HEK293 (cell line): ENCODE measurements around the gene MARK3.

Source experiments
- CTCF ChIA-PET: fragments of 350-600 bp; formaldehyde crosslinking; extraction: SDS; loops from one replicate; lab custom pipeline; 2021; ENCODE audit warnings: antibody characterized with exemption; lab: Yijun Ruan, JAX
- POLR2A ChIA-PET: fragments of 300-600 bp; formaldehyde crosslinking; extraction: SDS; loops from one replicate; lab custom pipeline; 2020; ENCODE audit warnings: antibody characterized with exemption, inconsistent platforms; lab: Yijun Ruan, JAX
- H3K27ac ChIP-seq: fragments of 200-500 bp; sonication (Bioruptor generic); 2 replicates; pipeline ENCODE4 v1.5.1; 2014; ENCODE audit warnings: low read depth, low read length, control low read depth, inconsistent platforms; ENCODE audit errors: extremely low read depth
- H3K36me3 ChIP-seq, 2 experiments: fragments of 200-500 bp in 1 of 2; sonication (Bioruptor generic) in 1 of 2; 1 replicate in 1 of 2; 2 replicates in 1 of 2; pipeline ENCODE4 v1.5.1; 2014 to 2017; ENCODE audit warnings: inconsistent platforms in 2 of 2, low read length in 2 of 2; ENCODE audit not compliant: control insufficient read depth in 2 of 2, insufficient read depth in 1 of 2
- H3K4me1 ChIP-seq: fragments of 200-500 bp; sonication (Bioruptor generic); 2 replicates; pipeline ENCODE4 v1.5.1; 2014; ENCODE audit warnings: mild to moderate bottlenecking, low read length, inconsistent platforms; ENCODE audit not compliant: control insufficient read depth, insufficient read depth
- H3K4me3 ChIP-seq: 2 replicates; pipeline ENCODE4 v1.5.1; 2011; ENCODE audit warnings: low read depth, mild to moderate bottlenecking, control low read depth, low read length, moderate library complexity
- H3K9me3 ChIP-seq: fragments of 200-500 bp; sonication (Bioruptor generic); 2 replicates; pipeline ENCODE4 v1.5.1; 2014; ENCODE audit warnings: low read depth, low read length, inconsistent platforms; ENCODE audit not compliant: control insufficient read depth, insufficient read depth
- BCL11B ChIP-seq: fragments of 450-650 bp; formaldehyde crosslinking; IDR thresholded peaks from 2 replicates; pipeline ENCODE4 v1.5.1; 2016; ENCODE audit warnings: low read depth, missing biosample characterization, missing genetic modification characterization
- GLIS1 ChIP-seq: fragments of 450-650 bp; formaldehyde crosslinking; IDR thresholded peaks from 2 replicates; pipeline ENCODE4 v1.5.1; 2016; ENCODE audit warnings: missing biosample characterization, missing genetic modification characterization
- ZNF433 ChIP-seq: fragments of 450-650 bp; formaldehyde crosslinking; IDR thresholded peaks from 2 replicates; pipeline ENCODE4 v1.5.1; 2016; ENCODE audit warnings: missing biosample characterization, missing genetic modification characterization, low read depth
- ZNF510 ChIP-seq: fragments of 450-650 bp; formaldehyde crosslinking; IDR thresholded peaks from 2 replicates; pipeline ENCODE4 v1.5.1; 2018; ENCODE audit warnings: mild to moderate bottlenecking, missing genetic modification characterization, missing biosample characterization; ENCODE audit not compliant: insufficient replicate concordance
- ZNF548 ChIP-seq: fragments of 450-650 bp; formaldehyde crosslinking; IDR thresholded peaks from 2 replicates; pipeline ENCODE4 v1.5.1; 2016; ENCODE audit warnings: missing biosample characterization, missing genetic modification characterization
- ZNF791 ChIP-seq: fragments of 450-650 bp; formaldehyde crosslinking; IDR thresholded peaks from 2 replicates; pipeline ENCODE4 v1.5.1; 2016; ENCODE audit warnings: missing biosample characterization, missing genetic modification characterization
- TF ChIP-seq, protein P1 (sequence below): fragments of 450-650 bp; formaldehyde crosslinking; IDR thresholded peaks from 2 replicates; pipeline ENCODE4 v1.5.1; 2016; ENCODE audit warnings: missing biosample characterization, missing genetic modification characterization
- TF ChIP-seq, protein P2 (sequence below): fragments of 450-650 bp; formaldehyde crosslinking; IDR thresholded peaks from 2 replicates; pipeline ENCODE4 v1.5.1; 2017; ENCODE audit warnings: missing biosample characterization, missing genetic modification characterization
- TF ChIP-seq, protein P3 (sequence below): fragments of 450-650 bp; formaldehyde crosslinking; IDR thresholded peaks from 2 replicates; pipeline ENCODE4 v1.5.1; 2016; ENCODE audit warnings: missing biosample characterization, missing genetic modification characterization
- TF ChIP-seq, protein P4 (sequence below): fragments of 450-650 bp; formaldehyde crosslinking; IDR thresholded peaks from 2 replicates; pipeline ENCODE4 v1.5.1; 2016; ENCODE audit warnings: missing biosample characterization, missing genetic modification characterization
- TF ChIP-seq, protein P5 (sequence below): fragments of 450-650 bp; IDR thresholded peaks from 2 replicates; pipeline ENCODE4 v1.5.1; 2018; ENCODE audit warnings: missing biosample characterization, missing genetic modification characterization

Gene MARK3

DNA sequence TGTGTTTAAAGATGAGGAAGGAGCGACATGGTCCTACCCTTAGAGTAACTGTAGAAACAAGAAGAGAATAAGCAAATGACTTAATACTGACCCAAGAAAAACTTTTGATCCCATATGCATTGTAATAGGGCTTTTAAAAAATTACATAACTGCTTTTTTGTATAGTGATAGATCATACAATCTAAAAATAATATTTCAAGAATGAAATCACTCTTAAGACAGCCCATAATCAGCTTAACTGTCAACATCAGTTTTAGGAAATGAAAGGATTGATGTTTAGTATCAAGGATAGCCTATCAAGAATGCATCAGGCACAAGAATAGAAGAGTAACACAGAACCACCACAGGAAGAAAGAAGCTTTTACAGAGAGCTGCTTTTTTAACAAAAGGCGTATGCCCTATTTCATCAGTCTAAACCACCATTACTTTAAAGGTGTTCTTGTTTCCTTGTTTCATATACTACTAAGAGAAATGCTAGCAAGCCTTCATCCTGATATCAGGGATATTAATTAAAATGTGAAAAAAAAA is 64.5 kb downstream of the MARK3 start:
- TF ChIP-seq BCL11B (tag by site-specific recombination): no peak
- TF ChIP-seq, protein P1, sequence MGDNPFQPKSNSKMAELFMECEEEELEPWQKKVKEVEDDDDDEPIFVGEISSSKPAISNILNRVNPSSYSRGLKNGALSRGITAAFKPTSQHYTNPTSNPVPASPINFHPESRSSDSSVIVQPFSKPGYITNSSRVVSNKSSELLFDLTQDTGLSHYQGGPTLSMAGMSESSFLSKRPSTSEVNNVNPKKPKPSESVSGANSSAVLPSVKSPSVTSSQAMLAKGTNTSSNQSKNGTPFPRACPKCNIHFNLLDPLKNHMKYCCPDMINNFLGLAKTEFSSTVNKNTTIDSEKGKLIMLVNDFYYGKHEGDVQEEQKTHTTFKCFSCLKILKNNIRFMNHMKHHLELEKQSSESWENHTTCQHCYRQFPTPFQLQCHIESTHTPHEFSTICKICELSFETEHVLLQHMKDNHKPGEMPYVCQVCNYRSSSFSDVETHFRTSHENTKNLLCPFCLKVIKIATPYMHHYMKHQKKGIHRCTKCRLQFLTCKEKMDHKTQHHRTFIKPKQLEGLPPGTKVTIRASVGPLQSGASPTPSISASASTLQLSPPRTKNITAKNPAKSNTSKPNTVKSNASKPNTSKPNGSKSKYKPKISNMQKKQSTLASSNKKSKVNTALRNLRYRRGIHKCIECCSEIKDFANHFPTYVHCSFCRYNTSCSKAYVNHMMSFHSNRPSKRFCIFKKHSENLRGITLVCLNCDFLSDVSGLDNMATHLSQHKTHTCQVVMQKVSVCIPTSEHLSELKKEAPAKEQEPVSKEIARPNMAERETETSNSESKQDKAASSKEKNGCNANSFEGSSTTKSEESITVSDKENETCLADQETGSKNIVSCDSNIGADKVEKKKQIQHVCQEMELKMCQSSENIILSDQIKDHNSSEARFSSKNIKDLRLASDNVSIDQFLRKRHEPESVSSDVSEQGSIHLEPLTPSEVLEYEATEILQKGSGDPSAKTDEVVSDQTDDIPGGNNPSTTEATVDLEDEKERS (tag by site-specific recombination): no peak
- TF ChIP-seq, all 188 proteins: peak for 0
- Histone ChIP-seq H3K27ac (no peak overlapping the region), H3K9me3 (no peaks in the 10 kb centered on the region), H3K4me1 (peaks cover 23% of the 10 kb centered on the region), H3K36me3 (peaks cover 0 to 9% of the 10 kb centered on the region in 2 experiments; a peak in 2 of 3 replicates), H3K4me3 (no peak overlapping the region)
- CTCF ChIA-PET: interaction anchor here (0.6 to 0.9 kb wide), 3 partner anchors 19 to 72 kb away, joined by 3 read pairs; no protein-coding TSS in a partner anchor
- POLR2A ChIA-PET: no interaction called here

DNA sequence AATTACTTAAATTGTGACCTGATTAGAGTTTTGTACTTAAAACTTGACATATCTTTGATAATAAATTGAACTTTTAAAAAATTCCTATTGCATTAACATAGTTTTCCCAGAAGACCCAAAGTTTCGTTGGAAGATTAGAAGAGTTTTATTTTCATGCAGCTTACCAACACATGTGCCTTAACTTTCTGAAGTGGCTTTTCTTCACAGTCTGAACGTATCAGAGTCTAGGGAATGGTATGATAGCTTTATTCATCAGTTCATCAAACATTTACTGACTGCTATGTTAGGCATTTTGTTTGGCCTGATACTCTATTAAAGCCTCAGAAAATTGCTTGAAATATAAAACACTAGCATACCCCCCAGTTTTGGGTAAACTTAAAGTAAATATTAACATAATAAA is 65.2 kb downstream of the MARK3 start:
- Histone ChIP-seq H3K9me3 (no peaks in the 10 kb centered on the region), H3K4me3 (no peak overlapping the region), H3K4me1 (peaks cover 17% of the 10 kb centered on the region), H3K36me3 (peaks cover 0 to 9% of the 10 kb centered on the region in 2 experiments; a peak in 2 of 3 replicates), H3K27ac (no peak overlapping the region)
- POLR2A ChIA-PET: no interaction called here
- TF ChIP-seq, protein P2, sequence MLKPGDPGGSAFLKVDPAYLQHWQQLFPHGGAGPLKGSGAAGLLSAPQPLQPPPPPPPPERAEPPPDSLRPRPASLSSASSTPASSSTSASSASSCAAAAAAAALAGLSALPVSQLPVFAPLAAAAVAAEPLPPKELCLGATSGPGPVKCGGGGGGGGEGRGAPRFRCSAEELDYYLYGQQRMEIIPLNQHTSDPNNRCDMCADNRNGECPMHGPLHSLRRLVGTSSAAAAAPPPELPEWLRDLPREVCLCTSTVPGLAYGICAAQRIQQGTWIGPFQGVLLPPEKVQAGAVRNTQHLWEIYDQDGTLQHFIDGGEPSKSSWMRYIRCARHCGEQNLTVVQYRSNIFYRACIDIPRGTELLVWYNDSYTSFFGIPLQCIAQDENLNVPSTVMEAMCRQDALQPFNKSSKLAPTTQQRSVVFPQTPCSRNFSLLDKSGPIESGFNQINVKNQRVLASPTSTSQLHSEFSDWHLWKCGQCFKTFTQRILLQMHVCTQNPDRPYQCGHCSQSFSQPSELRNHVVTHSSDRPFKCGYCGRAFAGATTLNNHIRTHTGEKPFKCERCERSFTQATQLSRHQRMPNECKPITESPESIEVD (tag by site-specific recombination): 0 out of 2 replicates have a peak, but pooled peaks have one; percentile 28
- TF ChIP-seq ZNF510 (tag by site-specific recombination) (no peak), ZNF548 (tag by site-specific recombination) (no peak), ZNF433 (tag by site-specific recombination) (no peak), GLIS1 (no peak), ZNF791 (no peak)
- TF ChIP-seq, protein P3, sequence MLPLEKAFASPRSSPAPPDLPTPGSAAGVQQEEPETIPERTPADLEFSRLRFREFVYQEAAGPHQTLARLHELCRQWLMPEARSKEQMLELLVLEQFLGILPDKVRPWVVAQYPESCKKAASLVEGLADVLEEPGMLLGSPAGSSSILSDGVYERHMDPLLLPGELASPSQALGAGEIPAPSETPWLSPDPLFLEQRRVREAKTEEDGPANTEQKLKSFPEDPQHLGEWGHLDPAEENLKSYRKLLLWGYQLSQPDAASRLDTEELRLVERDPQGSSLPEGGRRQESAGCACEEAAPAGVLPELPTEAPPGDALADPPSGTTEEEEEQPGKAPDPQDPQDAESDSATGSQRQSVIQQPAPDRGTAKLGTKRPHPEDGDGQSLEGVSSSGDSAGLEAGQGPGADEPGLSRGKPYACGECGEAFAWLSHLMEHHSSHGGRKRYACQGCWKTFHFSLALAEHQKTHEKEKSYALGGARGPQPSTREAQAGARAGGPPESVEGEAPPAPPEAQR (tag by site-specific recombination): no peak
- TF ChIP-seq, protein P4, sequence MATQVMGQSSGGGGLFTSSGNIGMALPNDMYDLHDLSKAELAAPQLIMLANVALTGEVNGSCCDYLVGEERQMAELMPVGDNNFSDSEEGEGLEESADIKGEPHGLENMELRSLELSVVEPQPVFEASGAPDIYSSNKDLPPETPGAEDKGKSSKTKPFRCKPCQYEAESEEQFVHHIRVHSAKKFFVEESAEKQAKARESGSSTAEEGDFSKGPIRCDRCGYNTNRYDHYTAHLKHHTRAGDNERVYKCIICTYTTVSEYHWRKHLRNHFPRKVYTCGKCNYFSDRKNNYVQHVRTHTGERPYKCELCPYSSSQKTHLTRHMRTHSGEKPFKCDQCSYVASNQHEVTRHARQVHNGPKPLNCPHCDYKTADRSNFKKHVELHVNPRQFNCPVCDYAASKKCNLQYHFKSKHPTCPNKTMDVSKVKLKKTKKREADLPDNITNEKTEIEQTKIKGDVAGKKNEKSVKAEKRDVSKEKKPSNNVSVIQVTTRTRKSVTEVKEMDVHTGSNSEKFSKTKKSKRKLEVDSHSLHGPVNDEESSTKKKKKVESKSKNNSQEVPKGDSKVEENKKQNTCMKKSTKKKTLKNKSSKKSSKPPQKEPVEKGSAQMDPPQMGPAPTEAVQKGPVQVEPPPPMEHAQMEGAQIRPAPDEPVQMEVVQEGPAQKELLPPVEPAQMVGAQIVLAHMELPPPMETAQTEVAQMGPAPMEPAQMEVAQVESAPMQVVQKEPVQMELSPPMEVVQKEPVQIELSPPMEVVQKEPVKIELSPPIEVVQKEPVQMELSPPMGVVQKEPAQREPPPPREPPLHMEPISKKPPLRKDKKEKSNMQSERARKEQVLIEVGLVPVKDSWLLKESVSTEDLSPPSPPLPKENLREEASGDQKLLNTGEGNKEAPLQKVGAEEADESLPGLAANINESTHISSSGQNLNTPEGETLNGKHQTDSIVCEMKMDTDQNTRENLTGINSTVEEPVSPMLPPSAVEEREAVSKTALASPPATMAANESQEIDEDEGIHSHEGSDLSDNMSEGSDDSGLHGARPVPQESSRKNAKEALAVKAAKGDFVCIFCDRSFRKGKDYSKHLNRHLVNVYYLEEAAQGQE (tag by site-specific recombination): no peak
- TF ChIP-seq, protein P5, sequence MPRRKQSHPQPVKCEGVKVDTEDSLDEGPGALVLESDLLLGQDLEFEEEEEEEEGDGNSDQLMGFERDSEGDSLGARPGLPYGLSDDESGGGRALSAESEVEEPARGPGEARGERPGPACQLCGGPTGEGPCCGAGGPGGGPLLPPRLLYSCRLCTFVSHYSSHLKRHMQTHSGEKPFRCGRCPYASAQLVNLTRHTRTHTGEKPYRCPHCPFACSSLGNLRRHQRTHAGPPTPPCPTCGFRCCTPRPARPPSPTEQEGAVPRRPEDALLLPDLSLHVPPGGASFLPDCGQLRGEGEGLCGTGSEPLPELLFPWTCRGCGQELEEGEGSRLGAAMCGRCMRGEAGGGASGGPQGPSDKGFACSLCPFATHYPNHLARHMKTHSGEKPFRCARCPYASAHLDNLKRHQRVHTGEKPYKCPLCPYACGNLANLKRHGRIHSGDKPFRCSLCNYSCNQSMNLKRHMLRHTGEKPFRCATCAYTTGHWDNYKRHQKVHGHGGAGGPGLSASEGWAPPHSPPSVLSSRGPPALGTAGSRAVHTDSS (tag by site-specific recombination): no peak
- CTCF ChIA-PET: interaction anchor here (0.6 kb wide), 2 partner anchors 18 to 73 kb away, joined by 3 read pairs; no protein-coding TSS in a partner anchor
